Measurements from ENCODE around the gene CCNI2.

DNA sequence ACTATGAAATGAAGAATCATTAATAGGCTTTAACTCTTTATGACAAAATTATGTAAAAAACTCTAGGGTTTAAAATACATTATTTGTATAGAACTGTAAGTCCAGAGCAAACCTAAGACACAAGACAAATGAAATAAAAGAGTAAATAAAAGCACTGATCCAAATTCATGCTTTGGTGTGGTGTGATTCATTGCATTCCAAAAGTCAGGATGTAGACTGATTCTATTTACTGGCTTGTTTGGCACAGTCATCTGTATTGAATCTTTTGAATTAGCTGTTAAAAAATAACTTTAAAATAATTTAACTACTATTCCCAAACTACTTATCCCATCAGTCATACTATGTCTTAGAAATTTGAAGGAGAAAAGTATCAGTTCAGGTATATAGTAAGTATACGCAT, 42.4 kb upstream of the CCNI2 start:
- TF ChIP-seq CTCF (conservative IDR thresholded peaks at IDR 0.05; ENCODE audit: low read depth, low read length) (no peak), EZH2 (IDR thresholded peaks at IDR 0.05; ENCODE audit: borderline replicate concordance, low read depth, low read length, poor library complexity, severe bottlenecking) (no peak)
